NOMO-1 treated with dmso at 0.1 percent for 144 hours (cell line): ENCODE measurements around the gene RNF10.
"Not testable (repeated sequence)": the region's sequence is repeated elsewhere in the genome, so short reads cannot be mapped to it uniquely, and the experiment has no call there.

ENCODE experiments used
- DNase-seq: peaks from one replicate; lab custom pipeline; 2025; ENCODE audit not compliant: unreplicated experiment; lab: John Stamatoyannopoulos, UW

RNF10 gene

DNA sequence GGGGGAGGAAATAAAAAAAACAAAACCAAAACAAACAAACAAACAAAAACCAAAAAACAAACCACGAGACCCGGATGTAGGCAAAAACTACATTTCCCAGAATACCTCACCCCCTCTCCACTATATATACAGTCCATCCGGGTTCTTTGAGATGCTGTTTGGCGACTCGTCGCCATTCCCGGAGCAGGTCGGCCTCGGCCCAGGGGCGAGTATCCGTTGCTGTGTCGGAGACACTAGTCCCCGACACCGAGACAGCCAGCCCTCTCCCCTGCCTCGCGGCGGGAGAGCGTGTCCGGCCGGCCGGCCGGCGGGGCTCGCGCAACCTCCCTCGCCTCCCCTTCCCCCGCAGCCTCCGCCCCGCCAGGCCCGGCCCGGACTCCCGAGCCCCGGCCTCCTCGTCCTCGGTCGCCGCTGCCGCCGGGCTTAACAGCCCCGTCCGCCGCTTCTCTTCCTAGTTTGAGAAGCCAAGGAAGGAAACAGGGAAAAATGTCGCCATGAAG, at the start of gene RNF10:
Gene RNF10, plus strand, starts transcription at position 154 of the 500 bp plus-strand sequence. CDS start 456 bp downstream, outside the sequence.
- peak; percentile 76 for DNase-seq

DNA sequence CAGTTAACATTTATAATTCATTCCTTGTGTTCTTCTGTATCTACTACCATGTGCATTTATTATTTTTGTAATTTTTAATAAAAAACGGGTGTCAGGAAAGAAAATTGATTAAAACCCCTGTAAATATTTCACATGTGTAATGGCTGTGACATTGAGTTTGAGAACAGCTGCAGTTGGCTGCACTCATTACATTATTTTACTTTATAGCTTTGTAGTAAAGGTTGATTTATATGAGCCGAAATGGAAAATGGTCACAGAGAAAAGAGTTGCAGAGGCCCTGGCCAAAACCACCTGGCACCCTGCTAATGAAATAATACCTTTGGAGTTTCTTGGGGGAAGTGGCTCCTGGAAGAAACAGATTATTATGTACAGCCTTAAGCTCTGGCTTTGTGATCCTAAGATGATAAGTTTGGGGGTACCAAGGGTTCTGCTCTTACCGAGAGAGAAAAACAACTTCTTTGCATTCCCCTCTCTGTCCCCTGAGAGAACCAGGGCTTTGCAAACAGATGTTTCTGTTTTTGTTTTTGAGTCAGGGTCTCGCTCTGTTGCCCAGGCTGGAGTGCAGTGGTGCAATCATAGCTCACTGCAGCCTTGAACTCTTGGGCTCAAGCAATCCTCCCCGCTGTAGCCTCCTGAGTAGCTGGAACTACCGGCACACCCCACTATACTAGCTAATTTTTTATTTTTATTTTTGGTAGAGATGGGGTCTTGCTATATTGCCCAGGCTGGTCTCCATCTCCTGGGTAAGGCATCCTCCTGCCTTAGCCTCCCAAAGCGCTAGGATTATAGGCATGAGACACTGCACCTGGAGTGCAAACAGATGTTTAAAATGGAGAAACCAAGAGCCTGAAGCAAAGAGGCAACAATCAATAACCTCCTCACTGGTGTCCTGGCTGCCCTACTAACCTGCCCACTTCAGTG, 47.9 kb upstream of the RNF10 start:
- DNase-seq = no peak

DNA sequence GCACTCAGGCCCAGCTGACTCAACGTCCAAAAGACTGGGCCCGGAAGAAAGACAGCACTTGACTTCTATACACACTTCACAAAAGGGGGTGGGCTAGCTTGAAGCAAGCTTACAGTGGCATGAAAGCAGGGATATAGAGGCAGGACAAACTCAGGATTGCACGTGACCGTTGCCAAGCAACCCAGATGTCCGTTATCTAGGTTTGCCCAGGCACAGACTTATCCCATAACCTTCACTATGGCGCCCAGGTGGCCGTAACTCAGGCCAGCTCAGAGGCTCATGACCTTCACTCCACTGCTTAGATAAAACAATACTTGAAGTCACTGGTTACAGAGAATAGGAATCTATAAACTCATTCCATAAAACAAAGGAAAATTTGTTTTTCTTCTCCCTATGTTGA, 46.6 kb upstream of the RNF10 start:
- not testable (repeated sequence) for DNase-seq

DNA sequence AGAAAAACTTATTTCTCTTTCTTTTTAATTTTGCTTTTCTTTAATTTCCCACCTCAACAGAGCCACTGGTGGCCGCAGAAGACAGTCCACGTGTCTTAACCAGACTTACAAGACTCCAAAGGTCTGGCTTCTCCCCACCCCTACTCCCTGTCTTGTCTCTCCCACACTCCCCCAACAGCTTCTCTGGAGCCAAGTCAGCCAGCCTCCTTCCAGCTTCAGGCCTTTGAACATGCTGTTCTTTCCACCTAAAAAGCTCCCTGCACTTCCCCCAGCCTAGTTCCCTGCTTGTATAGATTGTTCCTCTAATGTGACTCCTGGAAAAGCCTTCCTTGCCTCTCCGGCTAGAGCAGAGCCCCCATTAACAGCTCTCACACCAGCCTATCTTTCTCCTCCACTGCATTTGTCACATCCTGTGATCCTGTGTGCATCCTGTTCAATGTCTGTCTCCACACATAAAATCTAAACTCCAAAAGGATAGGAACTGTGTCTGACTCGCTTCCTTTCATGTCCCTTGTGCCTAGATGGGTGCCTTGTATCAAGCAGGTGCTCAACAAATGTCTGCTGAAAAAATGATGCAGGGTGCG, 46.0 kb upstream of the RNF10 start:
- no peak for DNase-seq

DNA sequence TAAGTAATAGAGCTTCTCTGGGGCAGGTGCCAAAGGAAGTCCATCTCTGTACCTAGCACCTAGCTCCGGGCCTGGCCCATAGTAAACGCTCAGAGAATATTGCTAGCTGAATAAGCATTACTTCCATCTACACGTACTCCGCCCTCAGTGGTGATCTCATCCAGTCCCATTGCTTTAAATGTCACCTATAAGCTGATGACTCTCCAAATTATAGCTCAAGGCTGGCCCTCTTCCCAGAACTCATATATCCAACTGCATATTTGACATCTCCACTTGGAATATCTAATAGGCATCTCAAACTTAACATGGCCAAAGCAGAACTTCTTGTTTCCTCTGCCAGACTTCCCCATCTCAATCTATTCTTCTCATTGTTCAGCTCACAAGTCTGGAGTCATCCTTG, 45.1 kb upstream of the RNF10 start:
- no peak for DNase-seq

DNA sequence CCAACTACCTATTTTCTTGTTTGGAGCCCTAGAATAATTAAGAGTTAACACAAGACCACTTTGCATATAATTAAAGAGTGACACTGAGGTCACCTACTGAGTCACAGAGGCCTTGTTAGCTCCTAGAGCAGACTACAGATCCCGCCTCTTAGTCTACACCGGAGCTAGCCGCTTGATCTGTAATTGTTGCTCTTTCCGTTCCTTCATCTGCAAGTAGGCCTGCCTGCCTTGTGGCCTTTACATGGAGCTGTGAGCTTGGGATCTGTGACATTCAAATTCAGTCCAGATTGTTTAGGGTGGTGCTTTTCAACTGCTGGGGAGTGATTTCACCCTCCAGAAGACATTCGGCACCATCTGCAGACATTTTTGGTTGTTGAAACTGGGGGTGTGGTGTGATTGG, 43.8 kb upstream of the RNF10 start:
- no peak for DNase-seq

DNA sequence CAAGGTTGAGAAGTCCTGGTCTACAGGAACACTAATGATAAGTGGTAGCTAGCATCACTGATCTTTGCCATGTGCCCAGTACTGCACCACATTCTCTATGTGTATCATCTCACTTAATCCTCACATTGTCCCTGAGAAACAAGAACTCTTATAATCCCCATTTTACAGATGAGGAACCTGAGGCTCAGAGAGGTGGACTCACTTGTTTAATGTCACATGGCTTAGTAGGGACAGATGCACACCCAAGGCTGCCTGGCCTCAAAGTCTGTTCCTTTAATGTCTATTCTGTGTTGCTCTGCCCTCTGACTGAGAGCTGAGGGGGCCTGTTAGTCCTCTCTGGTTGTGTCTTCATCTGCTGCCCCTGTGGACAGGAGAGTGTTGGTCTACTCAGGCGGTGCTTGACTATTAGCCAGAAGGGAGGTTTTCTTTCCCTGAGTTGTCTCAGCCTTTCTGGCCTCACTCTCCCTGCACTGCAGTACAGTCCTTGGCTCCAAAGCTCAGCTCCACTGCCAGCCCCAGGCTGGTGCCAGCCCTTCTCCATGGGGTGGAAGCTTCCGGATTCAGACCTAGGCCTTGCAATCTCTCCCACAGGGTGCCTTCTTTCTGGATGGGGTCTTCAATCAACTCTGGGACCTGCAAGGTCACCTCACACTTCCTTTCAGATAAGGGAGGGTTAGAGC, 43.2 kb upstream of the RNF10 start:
- DNase-seq = no peak

DNA sequence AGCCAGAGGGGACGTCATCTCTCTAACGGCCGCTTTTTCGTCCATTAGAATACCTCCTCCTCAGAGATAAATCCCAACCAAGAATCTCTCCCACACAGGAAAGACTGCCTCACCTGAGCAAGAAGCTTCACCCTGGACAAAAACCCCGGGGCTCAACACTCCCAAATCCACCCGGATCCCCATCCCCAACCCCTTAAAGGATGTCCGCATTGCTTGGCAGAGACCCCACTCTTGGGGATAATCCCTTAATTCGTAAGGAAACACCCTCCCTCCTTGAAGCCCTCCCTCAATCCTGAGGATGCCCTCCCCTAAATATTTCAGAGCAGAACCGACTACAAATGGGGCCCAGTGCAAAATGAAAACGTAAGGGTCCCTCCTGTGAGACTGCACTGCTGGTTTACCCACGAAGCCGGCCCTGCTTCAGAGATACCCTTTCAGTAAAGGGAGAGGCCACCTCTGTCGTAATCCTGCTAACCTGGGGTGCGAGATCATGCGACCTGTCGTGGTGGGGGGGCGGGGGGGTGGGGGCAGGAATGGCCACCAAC, 38.9 kb upstream of the RNF10 start:
- DNase-seq = no peak

DNA sequence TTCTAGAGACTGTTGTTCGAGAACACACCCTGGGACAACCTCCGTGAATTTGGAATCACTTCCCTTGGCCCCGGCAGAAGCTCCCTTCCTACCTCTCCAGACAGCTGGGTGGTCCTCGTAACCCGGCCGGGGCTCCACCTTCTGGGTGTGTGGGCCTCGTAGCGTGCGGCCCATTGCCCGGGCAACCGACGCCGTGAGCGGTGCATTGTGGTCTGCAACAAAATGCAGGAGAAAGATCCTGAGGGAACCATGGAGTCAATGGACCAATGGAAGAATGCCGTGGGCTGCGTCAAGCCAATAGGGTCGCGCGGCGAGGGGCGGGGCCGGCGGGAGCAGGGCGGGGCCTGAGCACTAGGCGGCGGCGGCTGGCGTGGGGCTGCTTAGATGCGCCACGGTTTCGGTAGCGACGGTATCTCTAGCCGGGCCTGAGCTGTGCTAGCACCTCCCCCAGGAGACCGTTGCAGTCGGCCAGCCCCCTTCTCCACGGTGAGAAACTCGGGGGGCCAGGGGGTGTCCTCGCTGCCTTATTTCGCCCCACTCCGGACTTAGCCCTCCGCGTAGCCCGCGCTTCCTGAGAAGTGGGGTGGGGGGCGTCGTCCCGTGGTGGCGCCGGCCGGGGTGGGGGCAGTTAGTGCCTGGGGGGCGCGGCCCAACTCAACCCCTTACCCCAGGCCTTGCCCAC, 38.3 kb upstream of the RNF10 start, which contains the start of gene DYNLL1:
Gene DYNLL1, plus strand, starts transcription at position 383 of the 682 bp plus-strand sequence. CDS start 309 bp downstream, outside the sequence.
- peak; percentile 90 for DNase-seq

DNA sequence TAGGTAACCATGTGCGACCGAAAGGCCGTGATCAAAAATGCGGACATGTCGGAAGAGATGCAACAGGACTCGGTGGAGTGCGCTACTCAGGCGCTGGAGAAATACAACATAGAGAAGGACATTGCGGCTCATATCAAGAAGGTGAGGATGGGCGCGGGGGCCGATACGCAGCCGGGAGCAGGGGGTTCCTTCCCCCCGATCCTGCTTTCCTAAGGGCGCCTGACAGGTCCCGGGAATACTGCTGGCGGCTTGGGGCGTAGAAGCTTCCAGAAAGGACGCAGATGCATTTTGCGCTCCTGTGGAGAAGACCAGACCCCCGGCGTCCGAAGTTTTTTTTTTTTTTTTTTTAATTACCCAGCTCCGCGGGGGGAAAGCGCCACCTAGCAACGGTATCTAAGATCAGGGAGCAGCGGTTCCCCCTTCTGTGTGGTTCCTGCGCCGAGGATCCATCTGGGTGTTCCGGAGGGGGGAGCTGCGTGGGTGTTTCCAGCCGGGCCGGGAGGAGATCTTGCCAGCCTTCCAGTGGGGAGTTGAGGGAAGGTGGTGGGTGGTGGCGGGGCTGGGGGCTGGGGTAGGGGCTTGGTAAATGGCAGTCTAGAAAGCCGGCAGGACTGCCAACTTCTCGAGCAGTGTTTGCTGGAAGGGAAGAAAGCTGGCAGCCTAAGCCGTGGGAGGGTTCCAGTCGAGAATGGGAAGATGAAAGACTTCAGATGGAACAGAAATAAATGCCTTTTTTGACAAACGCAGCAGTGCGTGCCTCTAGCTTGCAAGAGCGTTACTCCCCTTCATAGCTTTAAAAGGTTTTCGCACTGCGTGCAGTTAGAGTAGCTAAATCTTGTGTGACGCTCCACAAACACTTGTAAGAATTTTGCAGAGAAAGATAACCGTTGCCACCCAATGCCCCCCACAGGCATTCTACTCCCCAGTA, 37.5 kb upstream of the RNF10 start:
- peak; percentile 27 for DNase-seq

DNA sequence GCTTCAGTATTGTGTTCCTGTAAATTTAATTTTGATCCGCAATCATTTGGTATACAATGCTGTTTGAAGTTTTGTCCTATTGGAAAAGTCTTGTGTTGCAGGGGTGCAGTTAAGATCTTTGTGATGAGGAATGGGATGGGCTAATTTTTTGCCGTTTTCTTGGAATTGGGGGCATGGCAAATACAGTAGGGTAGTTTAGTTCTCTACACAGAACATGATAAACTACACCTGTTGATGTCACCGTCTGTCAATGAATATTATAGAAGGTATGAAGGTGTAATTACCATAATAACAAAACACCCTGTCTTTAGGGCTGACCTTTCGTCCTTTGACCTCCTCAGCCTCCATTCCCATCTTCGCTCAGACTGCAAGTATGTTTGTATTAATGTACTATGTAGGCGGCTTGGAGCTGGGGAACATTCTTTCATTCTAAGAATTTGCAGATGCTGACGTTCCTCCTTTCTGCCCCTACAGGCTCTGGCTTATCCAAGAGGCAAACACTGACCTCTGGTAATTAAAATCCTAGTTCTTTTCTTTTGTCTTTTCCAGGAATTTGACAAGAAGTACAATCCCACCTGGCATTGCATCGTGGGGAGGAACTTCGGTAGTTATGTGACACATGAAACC, 36.5 kb upstream of the RNF10 start:
- DNase-seq = no peak

DNA sequence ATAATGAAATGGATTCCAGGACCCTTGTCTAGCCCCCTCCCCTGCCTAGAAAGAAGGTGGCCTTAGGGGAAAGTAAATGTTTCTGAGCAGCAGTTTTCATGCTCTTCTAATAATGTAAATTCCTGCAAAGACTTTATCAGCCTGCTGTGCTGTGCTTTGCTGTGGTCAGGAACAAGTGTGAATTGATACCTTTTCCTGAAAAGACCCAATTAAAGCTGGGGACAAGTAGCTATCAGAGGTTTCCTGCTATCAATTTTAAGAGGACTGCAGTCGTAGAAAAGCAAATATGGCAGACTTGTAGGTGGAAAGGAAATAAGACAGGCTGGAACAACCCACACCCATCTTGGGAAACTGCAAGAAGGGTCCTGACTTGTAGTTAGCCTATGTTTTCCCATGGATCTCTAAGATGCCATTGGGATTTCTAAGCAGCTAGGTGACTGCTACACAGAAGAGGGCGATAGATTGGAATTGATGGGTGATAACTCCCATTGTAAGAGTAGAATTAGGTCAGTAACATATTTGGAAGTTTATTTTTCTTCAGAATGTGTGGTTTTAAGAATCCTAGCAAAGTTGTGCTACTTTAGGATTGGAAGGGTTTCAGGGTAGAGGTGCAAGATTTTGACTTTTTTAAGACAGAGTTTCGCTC, 35.2 kb upstream of the RNF10 start:
- DNase-seq = no peak

DNA sequence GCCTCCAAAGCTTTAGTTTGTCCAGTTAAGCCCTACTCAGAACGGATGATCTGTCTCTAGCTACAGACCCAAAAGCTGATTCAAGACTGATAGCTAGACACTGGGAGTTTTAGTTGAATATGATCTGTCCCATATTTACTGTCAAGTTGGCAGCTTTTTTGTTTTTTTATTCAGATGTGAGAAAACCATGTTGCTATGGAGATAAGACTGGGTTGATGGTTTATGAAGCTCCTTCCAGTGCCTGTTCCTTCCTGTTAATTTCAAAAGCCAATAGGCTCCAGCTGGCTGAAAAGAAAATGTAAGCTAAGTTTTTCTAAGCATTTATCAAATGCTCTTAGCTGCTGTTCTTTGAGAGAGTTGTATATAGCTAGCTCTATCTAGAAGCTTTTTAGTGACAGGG, 33.6 kb upstream of the RNF10 start:
- DNase-seq = no peak

DNA sequence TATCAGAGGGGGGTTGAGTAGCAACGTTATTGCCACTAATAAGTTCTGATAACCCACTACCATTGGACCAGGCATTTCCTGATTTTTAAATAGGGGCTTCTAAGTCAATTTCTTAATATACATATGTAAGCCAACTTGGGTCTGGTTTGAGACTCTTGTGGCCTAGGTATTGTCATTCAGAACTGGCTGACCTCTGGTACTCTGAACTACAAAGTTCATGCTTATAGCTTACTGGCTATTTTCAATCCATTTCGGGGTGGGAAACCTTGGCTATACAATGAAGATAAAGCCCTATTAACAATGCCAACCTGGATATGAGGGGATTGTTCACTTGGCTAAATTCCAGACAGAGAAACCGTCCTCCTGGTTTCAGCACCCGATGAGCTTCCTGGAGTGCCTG, 29.6 kb upstream of the RNF10 start:
- DNase-seq = no peak

DNA sequence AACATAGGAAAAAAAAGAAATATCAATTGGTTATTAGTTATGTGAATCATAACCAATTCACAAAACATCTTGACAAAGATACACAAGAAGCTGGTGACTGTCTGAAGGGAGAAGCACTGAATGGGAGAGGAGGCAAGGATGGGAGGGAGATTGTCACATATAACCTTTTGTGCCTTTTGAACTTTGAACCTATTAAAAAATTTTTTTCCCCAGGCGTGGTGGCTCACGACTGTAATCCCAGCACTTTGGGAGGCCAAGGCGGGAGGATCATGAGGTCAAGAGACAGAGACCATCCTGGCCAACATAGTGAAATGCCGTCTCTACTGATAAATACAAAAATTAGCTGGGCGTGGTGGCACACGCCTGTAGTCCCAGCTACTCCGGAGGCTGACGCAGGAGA, 25.6 kb upstream of the RNF10 start:
- no peak for DNase-seq

DNA sequence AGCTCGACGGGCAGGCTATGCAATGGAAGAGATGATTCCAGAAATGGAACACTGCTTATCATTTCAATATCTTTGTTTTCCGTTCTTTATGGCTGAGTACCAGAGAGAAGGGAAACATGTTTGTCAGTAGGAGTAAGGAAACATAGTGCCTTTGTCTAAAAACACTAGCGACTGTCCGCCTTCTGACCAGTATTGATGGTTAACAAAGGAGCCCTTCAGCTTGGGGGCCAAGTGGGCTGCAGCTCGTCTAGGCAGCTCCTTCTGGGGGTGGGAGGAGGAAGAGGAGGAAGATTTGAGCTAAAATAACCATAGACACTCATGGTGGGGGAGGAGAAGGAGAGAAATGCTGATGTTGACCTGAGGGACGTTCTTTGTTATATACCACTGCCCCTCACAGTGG, 20.2 kb upstream of the RNF10 start:
- DNase-seq = no peak

DNA sequence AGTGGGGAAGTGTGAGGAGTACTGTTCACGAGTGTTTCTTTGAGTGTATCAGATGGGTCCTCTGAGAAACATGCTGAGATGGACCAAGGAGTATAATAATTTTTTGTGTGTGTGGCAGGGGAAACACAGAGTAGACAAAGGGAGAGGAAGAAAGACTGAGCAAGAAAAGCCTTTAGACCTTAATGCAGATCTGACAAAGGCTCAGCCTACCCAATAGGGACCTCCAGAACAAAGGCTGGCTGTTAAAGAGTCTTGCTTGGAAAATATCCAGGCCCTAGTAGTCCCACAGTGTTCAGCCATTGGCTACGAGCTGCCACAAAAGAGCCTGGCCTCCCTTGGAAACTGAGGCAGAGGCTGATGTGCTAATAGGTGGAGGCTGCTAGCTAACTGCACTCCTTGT, 18.7 kb upstream of the RNF10 start:
- DNase-seq = no peak

DNA sequence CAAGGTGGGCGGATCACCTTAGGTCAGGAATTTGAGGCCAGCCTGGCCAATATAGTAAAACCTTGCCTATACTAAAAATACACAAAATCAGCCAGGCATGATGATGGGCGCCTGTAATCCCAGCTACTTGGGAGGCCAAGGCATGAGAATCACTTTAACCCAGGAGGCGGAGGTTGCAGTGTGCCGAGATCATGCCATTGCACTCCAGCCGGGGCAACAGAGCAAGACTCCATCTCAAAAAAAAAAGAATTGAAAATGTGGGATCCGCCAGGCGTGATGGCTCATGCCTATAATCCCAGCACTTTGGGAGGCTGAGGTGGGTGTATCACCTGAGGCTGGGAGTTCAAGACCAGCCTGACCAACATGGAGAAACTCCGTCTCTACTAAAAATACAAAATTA, 14.8 kb upstream of the RNF10 start:
- DNase-seq = not testable (repeated sequence)

DNA sequence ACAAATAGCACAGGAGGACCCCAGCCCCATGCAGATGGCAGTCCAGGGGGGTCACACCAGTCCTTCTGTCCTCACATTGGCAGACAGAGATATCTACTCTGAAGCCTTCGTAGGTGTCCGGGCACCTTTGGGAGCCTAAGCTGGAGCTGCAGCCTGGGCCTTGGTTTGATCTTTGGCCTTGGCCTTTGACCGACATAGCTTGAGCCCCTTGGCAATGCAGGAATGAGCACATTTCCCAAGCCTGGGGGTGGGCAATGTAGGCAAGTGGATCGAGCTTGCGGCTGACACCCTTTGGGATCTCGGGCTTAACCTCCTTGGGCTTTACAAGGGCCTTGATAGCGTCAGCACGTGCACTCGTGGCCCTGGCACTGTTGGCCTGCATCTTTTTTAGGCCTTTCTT, 11.6 kb upstream of the RNF10 start:
- DNase-seq = no peak
